ENCODE measurements around the gene BSPRY. TPM values are rescaled to one million over a fixed set of nuclear protein-coding genes. Genes with fewer than 3 reads are reported as not detected.
A peak's percentile ranks its signal among the peaks of the same experiment; 100 is the strongest.
"Not testable (repeated sequence)": the region's sequence is repeated elsewhere in the genome, so short reads cannot be mapped to it uniquely, and the experiment has no call there.

Gene BSPRY
- total RNA-seq, 2 donors from 2014 or later = 7.7 to 29.6 TPM

- Mint-ChIP-seq H3K27ac (no peak overlapping the region), H3K36me3 (no peaks in the 10 kb centered on the region), H3K9me3 (no peaks in the 10 kb centered on the region)
- DNase-seq (ENCODE audit: low spot score in 2 of 2) = no peak
- ATAC-seq = no peak
Measured at GRCh38 chr9:113397203-113397631, 47.9 kb downstream of the BSPRY start.

DNA sequence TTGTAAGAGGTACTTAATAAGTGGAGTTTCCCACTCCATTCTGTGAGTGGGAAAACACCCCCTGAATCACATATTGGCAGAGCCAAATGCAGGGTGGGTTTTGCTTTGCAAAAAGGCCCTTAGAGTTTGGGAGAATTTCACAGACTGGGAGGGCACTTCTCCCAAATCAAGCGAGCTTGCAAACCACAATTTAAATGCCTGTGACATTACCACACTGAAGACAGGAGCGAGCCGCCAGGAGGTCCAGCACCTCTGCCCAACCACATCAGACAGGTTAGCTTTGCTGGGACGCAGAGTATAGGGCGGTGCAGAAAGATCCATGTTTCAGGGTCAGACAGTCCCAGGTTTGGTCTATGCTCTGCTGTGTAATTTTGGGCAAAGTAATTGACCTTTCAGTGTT, 49.5 kb downstream of the BSPRY start:
- DNase-seq (ENCODE audit: low spot score in 2 of 2) (no peak), ATAC-seq (no peak)
- Mint-ChIP-seq H3K9me3 (no peaks in the 10 kb centered on the region), H3K27ac (peak overlapping the region in 1 of 2 donors; percentile 4), H3K36me3 (no peaks in the 10 kb centered on the region)

DNA sequence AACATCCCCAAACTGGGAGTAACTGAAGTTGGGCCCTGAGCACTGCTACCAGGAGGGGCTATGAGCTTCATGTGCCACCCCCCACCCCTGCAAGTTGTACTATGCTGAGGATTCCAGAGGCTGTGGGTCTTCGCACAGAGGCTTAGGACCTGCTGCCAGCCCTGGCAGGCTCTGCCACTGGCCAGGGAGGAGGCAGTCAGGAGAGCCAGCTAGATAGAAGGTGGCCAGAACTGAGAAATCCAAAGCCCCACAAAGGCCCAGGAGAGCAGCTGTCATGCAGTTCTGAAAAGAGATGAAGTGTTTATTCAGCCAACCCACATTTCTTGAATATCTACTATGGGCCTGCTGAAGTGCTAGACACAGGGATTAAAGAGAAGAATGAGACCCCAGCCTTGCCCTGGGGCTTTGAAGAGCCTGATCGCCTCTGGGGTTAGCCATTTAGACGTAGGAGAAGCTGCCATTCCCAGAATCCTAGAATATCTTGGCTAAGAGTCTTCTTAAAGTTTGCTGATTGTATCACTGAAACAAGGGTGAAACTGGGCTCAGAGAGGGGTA, 50.4 kb downstream of the BSPRY start:
- H3K27ac Mint-ChIP-seq = peak overlapping the region in 1 of 2 donors; percentile 4
- no peaks in the 10 kb centered on the region for H3K36me3 Mint-ChIP-seq
- ATAC-seq (no peak), DNase-seq (ENCODE audit: low spot score in 2 of 2) (no peak)
- H3K9me3 Mint-ChIP-seq = no peaks in the 10 kb centered on the region

GRCh38 chr9:113401027-113401792, 51.9 kb downstream of the BSPRY start, which contains the start of gene ALAD:
TSS of gene ALAD (minus strand) at chr9:113401284. CDS start at chr9:113393559, 7,725 bp downstream.
- ATAC-seq = peak; percentile 93 to 99
- DNase-seq (ENCODE audit: low spot score in 2 of 2) = peak; percentile 98 to 99
- H3K9me3 Mint-ChIP-seq = no peaks in the 10 kb centered on the region
- peak within 1 kb of the TSS; percentile 83 to 90 for H3K27ac Mint-ChIP-seq
- H3K36me3 Mint-ChIP-seq = no peaks in the 10 kb centered on the region

- no peak overlapping the region for H3K27ac Mint-ChIP-seq
- ATAC-seq (no peak), DNase-seq (ENCODE audit: low spot score in 2 of 2) (no peak)
- no peaks in the 10 kb centered on the region for H3K9me3 Mint-ChIP-seq
- H3K36me3 Mint-ChIP-seq = peaks cover 17 to 18% of the 10 kb centered on the region in 2 donors
Measured at GRCh38 chr9:113403646-113404045, 54.3 kb downstream of the BSPRY start.

DNA sequence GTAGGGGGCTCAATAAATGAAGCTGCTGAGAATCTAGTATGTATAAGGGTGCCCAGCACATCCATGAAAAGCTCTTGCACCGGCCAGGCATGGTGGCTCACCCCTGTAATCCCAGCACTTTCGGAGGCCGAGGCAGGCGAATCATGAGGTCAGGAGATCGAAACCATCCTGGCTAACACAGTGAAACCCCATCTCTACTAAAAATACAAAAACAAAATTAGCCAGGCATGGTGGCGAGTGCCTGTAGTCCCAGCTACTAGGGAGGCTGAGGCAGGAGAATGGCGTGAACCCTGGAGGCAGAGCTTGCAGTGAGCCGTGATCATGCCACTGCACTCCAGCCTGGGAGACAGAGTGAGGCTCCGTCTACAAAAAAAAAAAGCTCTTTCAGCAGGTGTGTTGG, 57.0 kb downstream of the BSPRY start:
- not testable (repeated sequence) for ATAC-seq; H3K9me3 Mint-ChIP-seq; DNase-seq (ENCODE audit: low spot score in 2 of 2)
- Mint-ChIP-seq H3K27ac (peak overlapping the region in 1 of 2 donors; percentile 96), H3K36me3 (peaks cover 38 to 40% of the 10 kb centered on the region in 2 donors)

- not testable (repeated sequence) for ATAC-seq
- peaks cover 38 to 40% of the 10 kb centered on the region in 2 donors for H3K36me3 Mint-ChIP-seq
- DNase-seq (ENCODE audit: low spot score in 2 of 2) = peak in 1 of 2 donors; percentile 58
Measured at GRCh38 chr9:113406873-113407511, 57.7 kb downstream of the BSPRY start.

DNA sequence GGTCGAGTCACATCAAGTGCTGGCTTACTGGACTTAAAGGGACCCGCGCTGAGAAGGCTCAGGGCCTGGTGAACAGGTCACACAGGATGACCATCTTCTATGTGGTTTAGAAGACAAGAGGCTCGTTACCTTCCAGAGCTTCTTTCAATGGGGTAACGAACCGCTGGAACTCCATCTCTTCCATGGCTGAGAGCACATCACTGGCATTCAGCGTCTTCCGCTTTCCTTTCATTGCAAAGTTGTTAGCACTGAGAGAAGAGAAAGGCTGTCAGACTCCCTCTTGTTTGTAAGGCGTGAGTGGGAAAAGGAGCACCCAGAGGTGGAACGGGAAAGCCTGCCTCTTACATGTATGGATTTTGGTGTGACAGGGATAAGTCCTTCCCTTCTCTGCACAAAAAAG, 60.1 kb downstream of the BSPRY start:
- DNase-seq (ENCODE audit: low spot score in 2 of 2) = no peak
- ATAC-seq = no peak
- no peaks in the 10 kb centered on the region for H3K9me3 Mint-ChIP-seq
- peak overlapping the region; percentile 96 to 99 for H3K27ac Mint-ChIP-seq
- peaks cover 38 to 40% of the 10 kb centered on the region in 2 donors for H3K36me3 Mint-ChIP-seq

More at GRCh38 chr9:113406873-113407511, 57.7 kb downstream of the BSPRY start:
- H3K9me3 Mint-ChIP-seq = not testable (repeated sequence)
- peak overlapping the region; percentile 95 to 96 for H3K27ac Mint-ChIP-seq

- H3K9me3 Mint-ChIP-seq = no peaks in the 10 kb centered on the region
- ATAC-seq (peak; percentile 12 to 25), DNase-seq (ENCODE audit: low spot score in 2 of 2) (no peak)
- peak overlapping the region; percentile 96 to 99 for H3K27ac Mint-ChIP-seq
- H3K36me3 Mint-ChIP-seq = peaks cover 38 to 40% of the 10 kb centered on the region in 2 donors
Measured at GRCh38 chr9:113409883-113410206, 60.5 kb downstream of the BSPRY start.

DNA sequence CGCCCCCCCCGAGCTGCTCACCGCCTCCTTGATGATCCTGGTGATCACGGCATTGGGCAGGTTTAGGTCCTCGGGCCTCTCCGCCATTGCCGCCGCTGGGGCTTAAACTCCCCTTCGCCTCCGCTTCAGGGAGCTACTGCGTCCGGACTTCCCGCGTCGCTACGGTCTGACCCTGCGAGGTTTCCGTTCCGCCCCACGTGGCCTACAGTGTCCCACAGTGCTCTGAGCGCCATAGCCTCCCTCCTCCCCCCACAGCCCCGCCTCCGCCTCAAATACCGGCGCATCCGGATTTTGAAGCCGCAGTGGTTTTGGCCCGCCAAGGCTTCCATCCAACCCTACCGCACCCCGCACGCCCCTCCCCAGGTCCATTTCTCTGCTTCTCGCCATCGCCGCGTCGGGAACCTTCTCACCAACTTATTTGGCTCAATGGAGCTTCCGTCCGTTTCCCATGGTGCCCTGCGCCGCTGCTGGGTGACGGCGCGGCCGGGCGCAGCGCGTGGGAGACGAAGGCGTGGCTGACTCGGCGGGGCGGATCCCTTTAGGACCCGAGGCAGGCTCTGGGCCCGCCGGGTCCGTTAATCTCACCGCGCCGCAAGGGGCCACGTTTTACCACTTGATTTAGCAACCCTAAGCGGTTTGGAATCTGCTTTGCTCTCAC, 61.0 kb downstream of the BSPRY start, which contains the start of the genes C9orf43 and POLE3:
Gene C9orf43, plus strand, starts transcription at position 541 of the 658 bp plus-strand sequence. CDS start 2,747 bp downstream, outside the sequence.
Gene POLE3, minus strand, starts transcription at position 469 of the 658 bp plus-strand sequence. Its CDS starts 382 bp downstream, at position 87.
- Mint-ChIP-seq H3K36me3 (peaks cover 38 to 40% of the 10 kb centered on the region in 2 donors), H3K9me3 (no peaks in the 10 kb centered on the region), H3K27ac (peak within 1 kb of the TSS; percentile 96 to 99)
- peak; percentile 95 to 96 for DNase-seq (ENCODE audit: low spot score in 2 of 2)
- ATAC-seq = peak; percentile 96 to 97

DNA sequence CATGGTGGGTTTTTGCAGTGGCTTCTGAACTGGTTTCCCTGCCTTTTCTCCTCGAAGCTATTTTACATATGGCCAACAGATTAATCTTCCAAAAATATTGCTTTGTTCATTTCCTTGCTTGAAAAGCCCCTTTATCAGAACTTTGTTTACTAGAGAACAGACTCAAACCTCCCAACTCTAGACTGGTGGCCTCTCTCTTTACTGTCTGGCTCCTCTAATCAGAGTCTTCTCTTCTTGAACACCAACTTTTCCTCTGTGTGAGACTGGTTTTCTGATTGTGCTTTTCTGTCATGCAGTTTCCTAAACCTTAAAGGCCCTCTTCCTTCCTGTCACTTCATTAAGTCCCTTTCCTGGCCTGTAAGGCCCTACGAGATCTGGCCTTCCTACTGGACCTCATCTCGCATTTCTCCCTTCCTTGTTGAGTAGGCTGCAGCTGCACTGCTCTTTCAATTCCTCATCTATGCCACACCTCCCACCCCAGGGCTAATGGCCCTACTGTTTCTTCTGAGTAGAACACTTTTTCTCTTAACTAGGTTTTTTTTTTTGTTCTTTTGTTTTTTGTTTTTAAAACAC, 66.9 kb downstream of the BSPRY start:
- Mint-ChIP-seq H3K27ac (no peak overlapping the region), H3K36me3 (no peaks in the 10 kb centered on the region), H3K9me3 (no peaks in the 10 kb centered on the region)
- ATAC-seq (no peak), DNase-seq (ENCODE audit: low spot score in 2 of 2) (no peak)

- DNase-seq (ENCODE audit: low spot score in 2 of 2) (no peak), ATAC-seq (no peak)
- Mint-ChIP-seq H3K27ac (no peak overlapping the region), H3K36me3 (no peaks in the 10 kb centered on the region), H3K9me3 (no peaks in the 10 kb centered on the region)
Measured at GRCh38 chr9:113417370-113417769, 68.0 kb downstream of the BSPRY start.

Other genes starting within 250 kb of the BSPRY start
- gene SLC31A2, start 198.5 kb upstream of the BSPRY start, total RNA-seq = 1 to 10 TPM; 2.1 to 3.8 TPM
- gene FKBP15, start 128.3 kb upstream of the BSPRY start, total RNA-seq = 10 to 100 TPM; 12.5 to 45.6 TPM
- gene SLC31A1, start 128.0 kb upstream of the BSPRY start, total RNA-seq = 10 to 100 TPM; 11.5 to 14.8 TPM
- 10 to 100 TPM; 40.3 to 47.7 TPM for gene CDC26, start 74.0 kb upstream of the BSPRY start, total RNA-seq
- gene PRPF4, start 73.9 kb upstream of the BSPRY start, total RNA-seq = 10 to 100 TPM; 45.2 to 50.3 TPM
- under 1 TPM in 1 of 2 donors, not detected in 1; 0.29 TPM for gene RNF183, start 46.2 kb upstream of the BSPRY start, total RNA-seq
- gene WDR31, start 9.3 kb upstream of the BSPRY start, total RNA-seq = 1 to 10 TPM in 1 of 2 donors, under 1 TPM in 1; 0.41 to 4.9 TPM
- gene HDHD3, start 27.4 kb downstream of the BSPRY start, total RNA-seq = 10 to 100 TPM; 17.7 to 23.2 TPM
- 10 to 100 TPM; 28.0 to 35.3 TPM for gene ALAD, start 51.7 kb downstream of the BSPRY start, total RNA-seq
- gene POLE3, start 61.1 kb downstream of the BSPRY start, total RNA-seq = 10 to 100 TPM; 46.8 to 60.8 TPM
- 1 to 10 TPM in 1 of 2 donors, under 1 TPM in 1; 0.68 to 1.0 TPM for gene C9orf43, start 61.2 kb downstream of the BSPRY start, total RNA-seq
- 10 to 100 TPM; 25.7 to 56.1 TPM for gene RGS3, start 114.2 kb downstream of the BSPRY start, total RNA-seq